Hepatocyte (in vitro differentiated cells): ENCODE measurements around the gene GLYATL3. TPM values are rescaled to one million over a fixed set of nuclear protein-coding genes. Genes with fewer than 3 reads are reported as not detected.

Experiments
- DNase-seq: peaks from one replicate; pipeline ENCODE4 v3.0.0-alpha.2; 2016; ENCODE audit warnings: low spot score
- H2AFZ ChIP-seq: fragments of 200-600 bp; sonication (generic); 2 replicates; pipeline ENCODE4 v1.6.0; 2016; ENCODE audit warnings: antibody characterized with exemption, mild to moderate bottlenecking
- H3K27ac ChIP-seq: fragments of 200-600 bp; sonication (generic); 2 replicates; pipeline ENCODE4 v1.5.1; 2016; ENCODE audit warnings: mild to moderate bottlenecking
- H3K27me3 ChIP-seq: fragments of 200-600 bp; sonication (generic); 2 replicates; pipeline ENCODE4 v1.6.1; 2016
- H3K36me3 ChIP-seq: fragments of 200-600 bp; sonication (generic); replicated peaks from 2 replicates; pipeline ENCODE4 v1.5.1; 2016; ENCODE audit warnings: low read depth; ENCODE audit not compliant: insufficient read depth
- H3K4me1 ChIP-seq: fragments of 200-600 bp; sonication (generic); 2 replicates; pipeline ENCODE4 v1.5.1; 2016; ENCODE audit warnings: mild to moderate bottlenecking, moderate library complexity; ENCODE audit not compliant: insufficient read depth
- H3K4me2 ChIP-seq: fragments of 200-600 bp; sonication (generic); 2 replicates; pipeline ENCODE4 v1.6.0; 2016
- H3K4me3 ChIP-seq: fragments of 200-600 bp; sonication (generic); 2 replicates; pipeline ENCODE4 v1.5.1; 2016; ENCODE audit warnings: mild to moderate bottlenecking
- H3K79me2 ChIP-seq: fragments of 200-600 bp; sonication (generic); 2 replicates; pipeline ENCODE4 v1.6.0; 2017; ENCODE audit warnings: mild to moderate bottlenecking
- H3K9me2 ChIP-seq: fragments of 200-600 bp; sonication (generic); replicated peaks from 2 replicates; pipeline ENCODE4 v1.6.0; 2017; ENCODE audit warnings: mild to moderate bottlenecking; ENCODE audit not compliant: insufficient read depth
- H3K9me3 ChIP-seq: fragments of 200-600 bp; sonication (generic); 2 replicates; pipeline ENCODE4 v1.5.1; 2016; ENCODE audit warnings: low read depth, mild to moderate bottlenecking
- H4K20me1 ChIP-seq: fragments of 200-600 bp; sonication (generic); 2 replicates; pipeline ENCODE4 v1.6.0; 2016; ENCODE audit warnings: mild to moderate bottlenecking; ENCODE audit not compliant: insufficient read depth, poor library complexity, severe bottlenecking
- CTCF ChIP-seq: fragments of 200-600 bp; sonication (generic); IDR thresholded peaks from 2 replicates; pipeline ENCODE4 v1.5.1; 2016; ENCODE audit warnings: antibody characterized with exemption, mild to moderate bottlenecking; ENCODE audit not compliant: poor library complexity
- EZH2 ChIP-seq: fragments of 200-600 bp; sonication (generic); IDR thresholded peaks from 2 replicates; pipeline ENCODE4 v1.6.1; 2016; ENCODE audit warnings: antibody characterized with exemption, mild to moderate bottlenecking, borderline replicate concordance
- EZH2phosphoT487 ChIP-seq: fragments of 200-600 bp; sonication (generic); IDR thresholded peaks from one replicate; pipeline ENCODE4 v1.6.1; 2018; ENCODE audit warnings: antibody characterized with exemption, mild to moderate bottlenecking, low read depth, moderate library complexity; ENCODE audit not compliant: unreplicated experiment, severe bottlenecking
- WGBS: methylation state at CpG from one replicate; pipeline ENCODE4 v1.1.6; 2016; ENCODE audit warnings: low lambda C conversion rate; ENCODE audit errors: missing lambda C conversion rate; 5-methylcytosine and 5-hydroxymethylcytosine counted together
- polyA plus RNA-seq: library from polyadenylated mRNA; unstranded; fragments of >200 nt; fragmentation: Nextera tagmentation; extraction: Ambion mirVana; gene quantifications from 2 replicates; pipeline ENCODE4 v1.2.1, GENCODE V29; 2016
- total RNA-seq: library from RNA; depleted of rRNA; stranded (reverse); fragments of >200 nt; gene quantifications from 2 replicates; pipeline ENCODE4 v1.2.3, GENCODE V29; 2014

The GLYATL3 gene
- total RNA-seq (0.64 TPM in 1 of 2 replicates, not detected in the other), polyA plus RNA-seq (not detected in 2 replicates)

- Histone ChIP-seq H3K4me3 (no peak within 1 kb of the TSS), H3K4me2 (no peak within 1 kb of the TSS), H3K9me2 (no peaks in the 10 kb centered on the region), H3K79me2 (no peaks in the 10 kb centered on the region), H4K20me1 (no peaks in the 10 kb centered on the region), H3K36me3 (no peaks in the 10 kb centered on the region), H3K27ac (no peak within 1 kb of the TSS), H2AFZ (no peak within 1 kb of the TSS), H3K4me1 (no peaks in the 10 kb centered on the region), H3K27me3 (no peaks in the 10 kb centered on the region), H3K9me3 (no peaks in the 10 kb centered on the region)
- no peak for DNase-seq
- TF ChIP-seq CTCF, result no peak
- TF ChIP-seq EZH2, result no peak
- TF ChIP-seq EZH2phosphoT487, result no peak
- WGBS, result 45% methylated on average over 2 of the region's 2 CpGs
Observed at GRCh38 chr6:49499623-49500022, at the start of gene GLYATL3. Gene GLYATL3 (plus strand): TSS chr6:49499923. CDS start chr6:49511991, 12,068 bp downstream.

- Histone ChIP-seq H3K4me1 (no peaks in the 10 kb centered on the region), H3K4me2 (no peak overlapping the region), H3K4me3 (no peak overlapping the region), H3K27me3 (no peaks in the 10 kb centered on the region), H3K79me2 (no peaks in the 10 kb centered on the region), H3K9me3 (no peaks in the 10 kb centered on the region), H2AFZ (no peak overlapping the region), H3K9me2 (no peaks in the 10 kb centered on the region), H4K20me1 (no peaks in the 10 kb centered on the region), H3K36me3 (no peaks in the 10 kb centered on the region), H3K27ac (no peak overlapping the region)
- TF ChIP-seq EZH2phosphoT487 (no peak), CTCF (peak; percentile 54)
- peak; percentile 8 for DNase-seq
- 85% methylated on average over 2 of the region's 2 CpGs for WGBS
Observed at GRCh38 chr6:49453221-49453620, 46.5 kb upstream of the GLYATL3 start.

- 97% methylated on average over 3 of the region's 3 CpGs for WGBS
- Histone ChIP-seq H3K4me3 (no peak overlapping the region), H3K36me3 (no peaks in the 10 kb centered on the region), H3K27me3 (no peaks in the 10 kb centered on the region), H3K9me2 (no peaks in the 10 kb centered on the region), H3K9me3 (no peaks in the 10 kb centered on the region), H3K4me2 (no peak overlapping the region), H3K27ac (no peak overlapping the region), H3K4me1 (no peaks in the 10 kb centered on the region), H4K20me1 (peaks cover 6% of the 10 kb centered on the region), H2AFZ (no peak overlapping the region), H3K79me2 (peaks cover 15% of the 10 kb centered on the region)
- no peak for DNase-seq
- TF ChIP-seq CTCF (no peak), EZH2 (no peak), EZH2phosphoT487 (no peak)
Observed at GRCh38 chr6:49454787-49455709, 44.7 kb upstream of the GLYATL3 start.
